GM18858 (cell line): Measurements from ENCODE around the gene HNF4A.

Experiments used
- ATAC-seq: cut with Tn5 transposase; IDR thresholded peaks from one replicate; pipeline ENCODE4 v1.9.1; 2021; ENCODE audit not compliant: unreplicated experiment

HNF4A gene

DNA sequence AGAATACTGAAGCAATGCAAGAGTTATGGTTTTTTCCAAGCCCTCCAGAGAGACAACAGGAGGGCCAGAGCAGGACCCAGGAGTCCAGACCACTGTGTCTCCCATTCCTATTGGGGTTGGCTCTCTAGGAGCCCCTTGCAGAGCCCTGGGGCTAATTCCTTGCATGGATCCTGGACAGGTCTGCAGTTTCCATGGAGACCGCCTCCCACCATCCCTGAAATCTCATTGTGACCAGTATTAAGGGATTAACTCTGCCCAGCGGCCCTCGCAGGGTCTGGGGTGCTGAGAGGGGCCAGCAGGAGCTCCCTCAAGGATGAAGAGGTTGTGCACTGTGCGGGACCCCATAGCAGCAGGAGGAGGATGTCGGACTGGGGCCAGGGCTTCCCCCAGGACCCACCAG lies 34.8 kb downstream of the HNF4A start:
- no peak for ATAC-seq

GRCh38 chr20:44392088-44392775 lies 36.7 kb downstream of the HNF4A start:
- no peak for ATAC-seq

DNA sequence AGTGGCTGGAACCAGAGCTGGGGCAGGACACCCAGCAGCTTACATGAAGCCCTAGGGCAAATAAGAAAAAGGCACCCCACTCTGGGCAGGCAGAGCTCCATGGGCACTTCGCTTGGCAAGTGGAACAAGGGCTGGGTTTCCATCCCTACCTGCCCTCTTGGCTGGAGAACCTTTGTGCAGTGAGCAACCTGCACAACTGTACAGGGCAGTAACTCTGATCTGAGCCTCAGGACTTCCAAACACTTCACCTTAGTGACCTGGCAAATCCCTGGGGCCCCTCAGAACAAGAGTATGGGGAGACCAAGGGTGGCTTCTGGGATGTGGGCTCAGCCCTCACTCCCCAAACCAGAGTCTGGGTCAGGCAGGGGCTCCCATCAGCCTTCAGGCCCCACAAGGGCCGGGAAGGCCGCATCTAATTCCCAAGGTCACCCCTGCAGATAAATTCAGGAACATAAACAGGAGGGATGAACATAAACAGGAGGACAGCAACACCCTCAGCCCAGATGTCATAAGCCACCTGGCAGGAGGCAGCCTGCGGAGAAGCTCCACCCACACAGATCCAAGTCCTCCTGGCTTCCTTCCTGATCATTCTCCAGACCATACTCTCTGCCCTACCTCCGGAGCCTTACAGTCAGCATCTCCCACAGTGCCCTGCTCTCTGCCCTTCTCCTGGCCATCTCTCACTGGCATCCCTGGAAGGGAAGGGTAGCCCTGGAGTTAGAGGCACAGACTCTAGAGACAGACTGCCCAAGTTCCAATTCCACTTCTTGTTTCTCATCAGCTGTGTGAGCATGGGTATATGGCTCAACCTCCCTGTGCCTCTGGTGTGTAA lies 37.5 kb downstream of the HNF4A start:
- ATAC-seq, result no peak

GRCh38 chr20:44393608-44394451 lies 38.3 kb downstream of the HNF4A start:
- ATAC-seq, result no peak

GRCh38 chr20:44394452-44394701 lies 38.9 kb downstream of the HNF4A start:
- no peak for ATAC-seq

GRCh38 chr20:44394702-44395460 lies 39.4 kb downstream of the HNF4A start:
- ATAC-seq, result no peak

GRCh38 chr20:44395461-44396340 lies 40.2 kb downstream of the HNF4A start:
- no peak for ATAC-seq

GRCh38 chr20:44396369-44397130 lies 41.1 kb downstream of the HNF4A start:
- ATAC-seq, result no peak

- no peak for ATAC-seq
Observed at GRCh38 chr20:44398335-44398734, 42.8 kb downstream of the HNF4A start.

GRCh38 chr20:44399446-44399845 lies 43.9 kb downstream of the HNF4A start:
- no peak for ATAC-seq

DNA sequence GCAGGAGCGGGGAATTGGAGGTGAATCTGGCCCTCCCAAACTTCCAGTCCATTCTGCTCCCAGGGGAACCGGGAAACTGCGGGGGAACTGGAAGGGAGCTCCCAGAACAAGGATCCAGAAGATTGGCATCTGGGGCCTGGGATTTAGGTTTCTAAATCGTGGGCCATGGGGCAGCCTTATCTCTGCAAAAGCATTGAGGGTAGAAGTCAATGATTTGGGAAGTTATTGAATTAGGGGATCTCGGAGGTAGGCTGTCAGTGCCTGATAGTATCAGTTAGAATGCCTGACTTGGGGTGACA lies 45.1 kb downstream of the HNF4A start:
- ATAC-seq, result no peak

GRCh38 chr20:44400970-44401769 lies 45.7 kb downstream of the HNF4A start:
- no peak for ATAC-seq

GRCh38 chr20:44401770-44402390 lies 46.4 kb downstream of the HNF4A start:
- ATAC-seq, result no peak

DNA sequence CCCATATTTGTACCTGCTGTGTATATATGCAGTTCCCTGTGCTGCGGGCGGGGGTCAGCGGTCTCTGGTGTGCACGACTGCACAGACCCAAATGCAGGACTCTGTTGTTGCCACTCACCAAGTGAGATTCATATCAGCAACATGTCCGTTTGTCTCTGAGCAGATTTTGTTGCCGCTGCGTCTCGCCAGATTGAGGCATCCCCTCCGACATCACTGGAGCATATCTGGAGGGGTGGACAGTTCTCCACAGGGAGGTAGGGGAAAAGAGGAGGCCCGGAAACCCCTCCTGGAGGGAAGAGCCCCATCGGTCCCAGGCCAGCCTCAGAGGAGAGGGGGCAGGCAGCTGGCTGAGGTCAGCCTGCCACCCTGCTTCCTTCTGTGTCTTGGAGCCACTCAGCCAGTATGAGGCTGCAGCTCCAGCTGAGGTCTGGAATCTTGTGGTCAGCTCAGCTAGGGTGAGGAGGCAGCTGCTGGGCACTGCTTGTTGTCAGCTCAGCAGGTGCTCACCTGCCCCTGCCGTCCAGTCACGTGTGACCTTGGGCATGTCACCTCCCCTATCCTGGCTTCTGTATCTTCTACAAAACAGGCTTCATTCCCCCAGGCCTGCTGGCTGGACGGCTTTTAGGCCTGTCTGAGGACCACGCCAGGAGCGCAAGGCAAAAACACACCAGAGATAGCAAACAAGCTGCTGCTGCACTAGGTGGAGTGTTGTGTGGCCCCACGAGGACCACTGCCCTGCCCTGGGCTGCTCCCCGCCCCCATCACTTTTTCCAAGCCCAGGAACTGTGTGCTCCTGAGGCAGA lies 47.1 kb downstream of the HNF4A start:
- no peak for ATAC-seq

DNA sequence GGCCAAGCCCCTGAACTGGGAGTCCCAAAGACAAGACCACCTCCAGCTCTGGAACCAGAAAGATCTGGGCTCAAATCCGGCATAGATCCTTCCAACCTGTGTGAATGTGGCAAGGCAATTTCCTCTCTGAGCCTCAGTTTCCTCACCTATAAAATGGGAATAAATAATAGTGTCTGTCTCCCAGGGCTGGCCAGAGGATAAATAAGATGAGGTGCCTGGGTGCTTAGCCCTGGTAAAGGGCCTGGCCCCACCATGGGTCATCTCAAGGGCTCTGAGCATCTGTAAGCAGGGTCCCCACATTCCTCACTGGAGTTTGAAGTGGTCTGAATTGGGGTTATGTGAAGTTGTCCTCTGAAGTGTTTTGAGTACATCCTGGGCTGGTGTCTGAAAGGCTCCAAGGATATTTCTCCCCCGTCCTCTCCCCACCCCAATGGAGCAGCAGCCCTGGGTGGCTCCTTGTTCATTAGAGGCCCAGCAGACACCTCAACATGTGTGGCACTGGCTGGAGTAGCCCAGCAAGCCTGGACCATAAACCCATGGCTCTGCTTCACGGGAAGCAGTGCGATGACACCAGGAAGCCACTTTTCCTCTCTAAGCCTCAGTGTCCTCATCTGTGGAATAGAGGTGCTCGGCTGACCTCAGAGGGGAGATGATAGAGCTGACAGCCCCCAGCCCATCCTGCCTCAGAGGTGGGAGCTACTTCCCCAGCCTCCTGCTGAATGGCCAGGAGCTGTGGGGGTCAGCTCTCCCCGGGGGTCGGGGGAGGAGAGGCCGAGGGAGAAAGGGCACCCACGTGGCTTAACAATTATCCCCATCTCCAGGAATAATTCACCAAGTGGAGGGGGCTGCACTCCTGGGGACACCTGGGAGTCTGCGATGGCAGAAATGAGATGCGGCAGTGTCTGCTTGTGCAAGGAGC lies 48.0 kb downstream of the HNF4A start:
- no peak for ATAC-seq
